H7 (cell line): ENCODE data around the gene CCDC148. TPM values are rescaled to one million over a fixed set of nuclear protein-coding genes. Genes with fewer than 3 reads are reported as not detected.

ENCODE experiments used
- DNase-seq: peaks from one replicate; pipeline ENCODE4 v3.0.0; 2012
- H3K27me3 ChIP-seq: 2 replicates; pipeline ENCODE4 v1.6.0; 2011; ENCODE audit warnings: mild to moderate bottlenecking, low read length; ENCODE audit not compliant: control insufficient read depth, insufficient read depth
- H3K36me3 ChIP-seq: replicated peaks from 2 replicates; pipeline ENCODE4 v1.5.1; 2011; ENCODE audit warnings: low read length; ENCODE audit not compliant: control insufficient read depth, insufficient read depth
- H3K4me3 ChIP-seq: 2 replicates; pipeline ENCODE4 v1.5.1; 2011; ENCODE audit warnings: low read depth, mild to moderate bottlenecking, control low read depth, low read length, moderate library complexity; ENCODE audit not compliant: insufficient read depth
- total RNA-seq: library from RNA; depleted of rRNA; stranded (reverse); fragments of >200 nt; shearing (Covaris generic); gene quantifications from 2 replicates; pipeline ENCODE4 v1.2.3, GENCODE V29; 2014

The CCDC148 gene
- total RNA-seq, 1 experiment from 2014 or later, result 0.07 TPM

- DNase-seq, result no peak
- H3K36me3 ChIP-seq, result no peaks in the 10 kb centered on the region
- H3K27me3 ChIP-seq, result no peaks in the 10 kb centered on the region
- no peak overlapping the region for H3K4me3 ChIP-seq
Observed at GRCh38 chr2:158199928-158200650, 256.5 kb downstream of the CCDC148 start.

GRCh38 chr2:158197940-158198339, 258.6 kb downstream of the CCDC148 start:
- no peak for DNase-seq
- Histone ChIP-seq H3K36me3 (no peaks in the 10 kb centered on the region), H3K4me3 (no peak overlapping the region), H3K27me3 (no peaks in the 10 kb centered on the region)

GRCh38 chr2:158194229-158194628, 262.3 kb downstream of the CCDC148 start:
- Histone ChIP-seq H3K36me3 (no peaks in the 10 kb centered on the region), H3K4me3 (no peak overlapping the region), H3K27me3 (no peaks in the 10 kb centered on the region)
- no peak for DNase-seq

- H3K27me3 ChIP-seq, result no peaks in the 10 kb centered on the region
- H3K4me3 ChIP-seq, result no peak overlapping the region
- no peak for DNase-seq
- H3K36me3 ChIP-seq, result no peaks in the 10 kb centered on the region
Observed at GRCh38 chr2:158192515-158193443, 263.8 kb downstream of the CCDC148 start.

GRCh38 chr2:158191076-158191895, 265.3 kb downstream of the CCDC148 start:
- Histone ChIP-seq H3K27me3 (no peaks in the 10 kb centered on the region), H3K36me3 (no peaks in the 10 kb centered on the region), H3K4me3 (no peak overlapping the region)
- no peak for DNase-seq

- Histone ChIP-seq H3K4me3 (no peak overlapping the region), H3K36me3 (no peaks in the 10 kb centered on the region), H3K27me3 (no peaks in the 10 kb centered on the region)
- no peak for DNase-seq
Observed at GRCh38 chr2:158189526-158189925, 267.0 kb downstream of the CCDC148 start.

- H3K27me3 ChIP-seq, result no peaks in the 10 kb centered on the region
- DNase-seq, result no peak
- no peak overlapping the region for H3K4me3 ChIP-seq
- no peaks in the 10 kb centered on the region for H3K36me3 ChIP-seq
Observed at GRCh38 chr2:158187908-158188307, 268.6 kb downstream of the CCDC148 start.

GRCh38 chr2:158184556-158185343, 271.8 kb downstream of the CCDC148 start:
- H3K4me3 ChIP-seq, result no peak overlapping the region
- H3K27me3 ChIP-seq, result no peaks in the 10 kb centered on the region
- no peaks in the 10 kb centered on the region for H3K36me3 ChIP-seq
- no peak for DNase-seq

- no peak overlapping the region for H3K4me3 ChIP-seq
- no peak for DNase-seq
- H3K36me3 ChIP-seq, result no peaks in the 10 kb centered on the region
- no peaks in the 10 kb centered on the region for H3K27me3 ChIP-seq
Observed at GRCh38 chr2:158184001-158184400, 272.6 kb downstream of the CCDC148 start.

- DNase-seq, result no peak
- Histone ChIP-seq H3K27me3 (no peaks in the 10 kb centered on the region), H3K36me3 (no peaks in the 10 kb centered on the region), H3K4me3 (no peak overlapping the region)
Observed at GRCh38 chr2:158182676-158183295, 273.8 kb downstream of the CCDC148 start.

- DNase-seq, result no peak
- no peak overlapping the region for H3K4me3 ChIP-seq
- H3K27me3 ChIP-seq, result no peaks in the 10 kb centered on the region
- H3K36me3 ChIP-seq, result no peaks in the 10 kb centered on the region
Observed at GRCh38 chr2:158181171-158181570, 275.4 kb downstream of the CCDC148 start.

GRCh38 chr2:158179660-158180059, 276.9 kb downstream of the CCDC148 start:
- no peak overlapping the region for H3K4me3 ChIP-seq
- no peaks in the 10 kb centered on the region for H3K36me3 ChIP-seq
- DNase-seq, result no peak
- H3K27me3 ChIP-seq, result no peaks in the 10 kb centered on the region

- H3K36me3 ChIP-seq, result no peaks in the 10 kb centered on the region
- no peak overlapping the region for H3K4me3 ChIP-seq
- DNase-seq, result no peak
- H3K27me3 ChIP-seq, result no peaks in the 10 kb centered on the region
Observed at GRCh38 chr2:158178646-158179045, 277.9 kb downstream of the CCDC148 start.
